Cardiac muscle cell (in vitro differentiated cells and primary cell): ENCODE measurements around the gene MLN. TPM values are rescaled to one million over a fixed set of nuclear protein-coding genes. Genes with fewer than 3 reads are reported as not detected.
A peak's percentile ranks its signal among the peaks of the same experiment; 100 is the strongest.

ENCODE experiments used
- DNase-seq, 2 donors: peaks; one replicate each; pipeline versions ENCODE4 v3.0.0 to v3.0.0-alpha.2; 2010 to 2017; ENCODE audit warnings: low read depth in 1 of 2, low spot score in 1 of 2
- H3K27ac ChIP-seq: fragments of 200-600 bp; sonication (generic); 2 replicates; pipeline ENCODE4 v1.5.1; 2016
- H3K27me3 ChIP-seq: fragments of 200-600 bp; sonication (generic); 2 replicates; pipeline ENCODE4 v1.6.0; 2016; ENCODE audit warnings: control low read depth
- H3K36me3 ChIP-seq: fragments of 200-600 bp; sonication (generic); 2 replicates; pipeline ENCODE4 v1.5.1; 2016; ENCODE audit warnings: control low read depth
- H3K4me1 ChIP-seq: fragments of 200-600 bp; sonication (generic); 2 replicates; pipeline ENCODE4 v1.8.1; 2017; ENCODE audit warnings: low read depth, mild to moderate bottlenecking, mixed run types
- H3K4me3 ChIP-seq: fragments of 200-600 bp; sonication (generic); 2 replicates; pipeline ENCODE4 v1.5.1; 2016; ENCODE audit warnings: mild to moderate bottlenecking
- H3K9me3 ChIP-seq: fragments of 200-600 bp; sonication (generic); 2 replicates; pipeline ENCODE4 v1.5.1; 2017; ENCODE audit warnings: low read depth, mild to moderate bottlenecking, control low read depth
- polyA plus RNA-seq: library from polyadenylated mRNA; unstranded; fragments of >200 nt; fragmentation: Nextera tagmentation; extraction: Ambion mirVana; gene quantifications from 2 replicates; pipeline ENCODE4 v1.2.1, GENCODE V29; 2016
- total RNA-seq: library from RNA; depleted of rRNA; stranded (reverse); fragments of >200 nt; gene quantifications from 2 replicates; pipeline ENCODE4 v1.2.3, GENCODE V29; 2016
- TF ChIP-seq, protein P1 (sequence below): IDR thresholded peaks from 2 replicates; pipeline ENCODE4 v1.5.1; 2012; ENCODE audit warnings: low read depth, mild to moderate bottlenecking, low read length

MLN gene
- total and polyA plus RNA-seq, 2 experiments from 2014 or later = 0.55 TPM; not detected in 1

DNA sequence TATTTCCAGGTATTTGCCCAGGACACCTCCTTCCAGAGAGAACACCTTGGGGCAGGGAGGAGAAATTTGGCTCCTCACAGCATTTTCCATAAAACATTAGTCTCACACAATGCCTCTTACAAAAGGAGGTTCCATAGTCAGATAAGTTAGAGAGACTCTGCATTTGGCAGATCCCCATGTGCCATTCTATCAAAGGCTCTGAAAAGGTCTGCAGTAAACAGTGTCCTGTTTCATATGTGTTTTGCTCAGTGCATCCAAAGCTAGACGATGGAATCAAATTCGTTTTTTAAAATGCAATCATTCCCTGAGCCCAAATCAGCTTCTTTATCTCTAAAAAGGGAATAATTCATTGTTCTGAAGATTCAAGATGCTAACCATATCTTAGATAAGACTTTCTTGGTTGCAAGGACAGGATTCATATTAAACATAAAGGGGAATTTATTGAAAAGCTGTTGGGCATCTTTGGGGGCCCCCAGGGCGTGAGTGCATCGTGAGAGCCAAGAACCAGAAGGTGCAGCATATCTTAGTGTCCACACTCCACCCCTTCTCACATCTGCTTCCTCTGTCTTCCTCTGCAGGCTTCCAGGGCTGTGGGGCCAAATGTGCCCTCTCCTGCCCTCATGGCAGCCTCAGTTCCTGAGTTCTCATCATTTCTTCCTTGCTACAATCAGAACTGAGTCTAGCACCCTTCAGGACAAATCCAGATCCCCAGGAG lies 41.4 kb upstream of the MLN start:
- Histone ChIP-seq H3K36me3 (no peaks in the 10 kb centered on the region), H3K4me3 (no peak overlapping the region), H3K27ac (no peak overlapping the region), H3K4me1 (no peaks in the 10 kb centered on the region), H3K9me3 (no peaks in the 10 kb centered on the region), H3K27me3 (no peaks in the 10 kb centered on the region)
- DNase-seq = no peak
- TF ChIP-seq, protein P1, sequence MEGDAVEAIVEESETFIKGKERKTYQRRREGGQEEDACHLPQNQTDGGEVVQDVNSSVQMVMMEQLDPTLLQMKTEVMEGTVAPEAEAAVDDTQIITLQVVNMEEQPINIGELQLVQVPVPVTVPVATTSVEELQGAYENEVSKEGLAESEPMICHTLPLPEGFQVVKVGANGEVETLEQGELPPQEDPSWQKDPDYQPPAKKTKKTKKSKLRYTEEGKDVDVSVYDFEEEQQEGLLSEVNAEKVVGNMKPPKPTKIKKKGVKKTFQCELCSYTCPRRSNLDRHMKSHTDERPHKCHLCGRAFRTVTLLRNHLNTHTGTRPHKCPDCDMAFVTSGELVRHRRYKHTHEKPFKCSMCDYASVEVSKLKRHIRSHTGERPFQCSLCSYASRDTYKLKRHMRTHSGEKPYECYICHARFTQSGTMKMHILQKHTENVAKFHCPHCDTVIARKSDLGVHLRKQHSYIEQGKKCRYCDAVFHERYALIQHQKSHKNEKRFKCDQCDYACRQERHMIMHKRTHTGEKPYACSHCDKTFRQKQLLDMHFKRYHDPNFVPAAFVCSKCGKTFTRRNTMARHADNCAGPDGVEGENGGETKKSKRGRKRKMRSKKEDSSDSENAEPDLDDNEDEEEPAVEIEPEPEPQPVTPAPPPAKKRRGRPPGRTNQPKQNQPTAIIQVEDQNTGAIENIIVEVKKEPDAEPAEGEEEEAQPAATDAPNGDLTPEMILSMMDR = no peak

DNA sequence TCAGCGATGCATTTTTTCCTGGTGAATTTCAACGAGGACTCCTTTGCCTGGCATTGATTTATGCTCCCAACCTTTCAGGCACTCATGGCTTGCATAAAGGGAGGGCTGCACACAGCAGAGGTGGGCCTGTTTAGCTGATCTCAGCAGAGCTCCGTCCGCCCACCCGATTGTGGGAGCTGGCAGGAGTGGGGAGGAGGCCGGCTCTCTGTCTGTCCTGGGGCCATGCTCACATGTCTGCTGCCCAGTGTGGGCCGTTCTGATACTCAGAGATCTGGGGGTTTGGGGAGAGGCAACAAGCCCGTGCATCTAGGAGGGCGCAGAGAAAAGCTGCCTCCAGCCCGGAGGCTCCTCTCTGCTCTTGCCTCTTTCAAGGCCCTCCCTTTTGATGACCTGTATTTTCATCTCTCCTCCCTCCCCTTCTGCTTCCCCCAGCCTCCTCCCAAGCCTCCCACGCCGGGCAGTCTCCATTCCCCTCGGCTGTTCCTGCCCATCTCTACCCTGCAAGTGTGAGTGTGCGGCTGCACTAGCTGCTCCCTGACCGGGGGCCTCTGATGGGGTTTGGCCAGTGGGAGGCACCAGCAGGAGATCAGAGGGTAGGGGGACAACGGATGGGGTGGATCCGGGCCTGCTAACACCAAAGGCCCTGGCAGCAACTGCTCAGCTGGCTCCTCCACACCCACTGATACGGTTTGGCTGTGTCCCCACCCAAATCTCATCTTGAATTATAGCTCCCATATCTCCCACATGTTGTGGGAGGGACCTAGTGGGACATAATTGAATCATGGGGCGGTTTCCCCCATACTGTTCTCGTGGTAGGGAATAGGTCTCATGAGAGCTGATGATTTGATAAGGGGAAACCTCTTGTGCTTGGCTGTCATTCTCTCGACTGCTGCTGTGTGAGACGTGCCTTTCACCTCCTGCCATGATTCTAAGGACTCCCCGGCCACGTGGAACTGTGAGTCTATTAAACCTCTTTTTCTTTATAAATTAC lies 39.6 kb upstream of the MLN start:
- Histone ChIP-seq H3K4me1 (peaks cover 10% of the 10 kb centered on the region), H3K27me3 (no peaks in the 10 kb centered on the region), H3K27ac (no peak overlapping the region), H3K4me3 (no peak overlapping the region), H3K36me3 (no peaks in the 10 kb centered on the region), H3K9me3 (no peaks in the 10 kb centered on the region)
- TF ChIP-seq, protein P1 = no peak
- no peak for DNase-seq

DNA sequence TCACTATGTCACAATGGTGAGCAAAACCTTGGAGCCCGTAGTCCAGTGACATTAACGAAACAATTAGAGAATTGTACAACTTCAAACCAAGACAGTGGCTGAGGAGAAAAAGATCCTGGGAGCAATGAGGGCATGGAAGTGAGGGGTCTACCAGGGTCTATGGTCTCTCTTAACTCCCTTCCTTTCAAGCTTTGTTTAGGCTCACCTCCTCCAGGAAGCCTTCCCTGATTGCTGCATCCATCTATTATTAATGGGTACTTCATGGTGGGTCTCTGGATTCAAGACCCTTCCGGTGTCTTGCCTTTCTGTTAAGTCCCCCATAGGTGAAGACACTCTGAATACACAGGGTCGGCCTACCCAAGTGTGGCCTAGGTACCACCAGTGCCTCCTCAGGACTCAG lies 38.1 kb upstream of the MLN start:
- TF ChIP-seq, protein P1 = no peak
- H3K4me1 ChIP-seq = peaks cover 10% of the 10 kb centered on the region
- H3K36me3 ChIP-seq = no peaks in the 10 kb centered on the region
- DNase-seq = no peak
- no peaks in the 10 kb centered on the region for H3K9me3 ChIP-seq
- no peaks in the 10 kb centered on the region for H3K27me3 ChIP-seq
- H3K4me3 ChIP-seq = no peak overlapping the region
- H3K27ac ChIP-seq = no peak overlapping the region

DNA sequence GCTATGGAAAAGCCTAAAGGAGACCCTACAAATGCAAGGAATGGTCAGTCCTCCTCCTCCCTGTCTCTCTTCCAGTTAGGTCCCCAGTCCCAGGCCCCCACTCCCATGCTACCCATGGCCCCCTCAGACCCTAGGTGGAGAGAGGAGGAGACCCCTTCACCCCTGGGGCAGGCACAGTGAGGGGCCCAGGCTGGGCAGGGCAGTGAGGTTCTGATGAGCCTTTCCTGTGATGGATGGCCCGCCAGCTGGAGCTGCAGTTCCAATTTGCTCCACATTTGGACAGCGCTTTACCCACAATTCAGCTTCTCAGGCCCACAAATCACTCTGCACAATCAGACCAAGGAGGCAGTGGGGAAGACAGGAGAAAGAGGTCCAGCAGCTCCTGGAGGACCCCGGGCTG lies 37.3 kb upstream of the MLN start:
- no peaks in the 10 kb centered on the region for H3K36me3 ChIP-seq
- H3K4me3 ChIP-seq = no peak overlapping the region
- no peak overlapping the region for H3K27ac ChIP-seq
- H3K9me3 ChIP-seq = no peaks in the 10 kb centered on the region
- TF ChIP-seq, protein P1 = no peak
- H3K4me1 ChIP-seq = peaks cover 10% of the 10 kb centered on the region
- DNase-seq = no peak
- H3K27me3 ChIP-seq = no peaks in the 10 kb centered on the region

DNA sequence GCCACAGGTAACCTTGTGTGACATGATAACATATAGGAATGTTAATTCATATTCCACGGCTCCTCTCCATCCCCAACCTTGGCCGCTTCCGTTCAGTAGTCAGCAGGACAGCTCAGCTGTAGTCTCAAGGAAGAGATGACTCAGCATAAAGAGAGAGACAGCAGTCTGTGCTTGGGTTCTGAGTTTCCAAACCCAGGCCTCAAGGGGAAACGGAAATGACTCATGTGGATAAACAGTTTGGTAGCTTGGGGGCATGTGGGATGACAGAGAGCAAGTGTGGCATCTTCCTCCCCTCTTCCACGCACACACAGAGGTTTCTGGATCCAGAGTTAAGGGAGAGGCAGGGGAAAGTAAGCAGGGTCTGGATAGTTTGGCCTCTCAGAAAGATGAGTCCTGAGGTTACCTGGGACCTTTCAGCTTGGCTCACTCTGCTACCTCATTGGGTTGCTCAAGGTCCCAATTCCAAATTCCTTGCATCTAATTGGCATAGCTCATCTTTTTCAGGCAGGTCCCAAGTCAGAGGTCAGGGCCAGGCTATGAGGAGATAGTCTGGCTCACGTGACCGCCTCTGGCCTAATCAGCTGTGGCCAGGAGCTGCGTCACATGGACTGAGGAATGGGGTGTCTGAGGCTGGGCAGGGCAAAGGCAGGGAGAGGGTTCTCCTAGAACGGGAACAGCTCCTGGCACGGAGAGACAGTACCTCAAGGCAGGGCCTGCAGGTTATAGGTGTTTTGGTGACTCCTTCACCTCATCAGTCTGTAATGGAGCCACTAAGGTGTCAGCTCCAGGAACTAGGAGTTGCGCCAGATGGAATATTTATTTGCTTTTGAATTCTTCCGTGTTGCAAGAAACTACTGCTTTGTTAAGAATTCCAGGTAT lies 36.5 kb upstream of the MLN start:
- no peak overlapping the region for H3K27ac ChIP-seq

More for the DNA sequence above, 36.5 kb upstream of the MLN start:
- Histone ChIP-seq H3K4me1 (peaks cover 10% of the 10 kb centered on the region), H3K9me3 (no peaks in the 10 kb centered on the region), H3K27me3 (no peaks in the 10 kb centered on the region), H3K36me3 (no peaks in the 10 kb centered on the region), H3K4me3 (no peak overlapping the region)
- peak in 1 of 2 donors; percentile 95 for DNase-seq
- TF ChIP-seq, protein P1 = no peak
